ENCODE measurements around the gene SLC10A7.

GRCh38 chr4:146285037-146285436 is 236.7 kb downstream of the SLC10A7 start:
- TF ChIP-seq CTCF (conservative IDR thresholded peaks at IDR 0.05; ENCODE audit: low read depth, low read length) (no peak), RAD21 (IDR thresholded peaks at IDR 0.05; ENCODE audit: low read length) (no peak), MAFK (IDR thresholded peaks at IDR 0.05; ENCODE audit: low read depth, low read length) (no peak), POLR2A (IDR thresholded peaks at IDR 0.05; ENCODE audit: low read depth, low read length) (no peak), MXI1 (IDR thresholded peaks at IDR 0.05; ENCODE audit: borderline replicate concordance, low read depth, low read length) (no peak), FOS (IDR thresholded peaks at IDR 0.05; ENCODE audit: low read depth, low read length) (no peak), SMC3 (IDR thresholded peaks at IDR 0.05; ENCODE audit: low read depth, low read length) (no peak), RFX5 (IDR thresholded peaks at IDR 0.05; ENCODE audit: low read depth, low read length) (no peak)
